Measurements from ENCODE around the gene DLG5.

DLG5 gene

GRCh38 chr10:77823811-77824542, 102.6 kb downstream of the DLG5 start:
- Histone ChIP-seq H3K4me1 (ENCODE audit: control insufficient read depth, insufficient read depth, low read length) (no peaks in the 10 kb centered on the region), H3K9ac (ENCODE audit: low read length) (no peak overlapping the region), H3K9me3 (ENCODE audit: control insufficient read depth, low read length) (no peaks in the 10 kb centered on the region), H3K27me3 (replicated peaks; ENCODE audit: control insufficient read depth, insufficient read depth, low read length) (no peaks in the 10 kb centered on the region), H3K36me3 (ENCODE audit: control insufficient read depth, insufficient read depth, low read length, severe bottlenecking) (peaks cover 62% of the 10 kb centered on the region), H3K4me3 (ENCODE audit: low read length) (no peak overlapping the region)
- no peak for DNase-seq (ENCODE audit: low read depth)

GRCh38 chr10:77821551-77821950, 105.0 kb downstream of the DLG5 start:
- Histone ChIP-seq H3K9ac (ENCODE audit: low read length) (no peak overlapping the region), H3K36me3 (ENCODE audit: control insufficient read depth, insufficient read depth, low read length, severe bottlenecking) (peaks cover 70% of the 10 kb centered on the region), H3K4me1 (ENCODE audit: control insufficient read depth, insufficient read depth, low read length) (no peaks in the 10 kb centered on the region), H3K27me3 (replicated peaks; ENCODE audit: control insufficient read depth, insufficient read depth, low read length) (no peaks in the 10 kb centered on the region), H3K4me3 (ENCODE audit: low read length) (no peak overlapping the region), H3K9me3 (ENCODE audit: control insufficient read depth, low read length) (no peaks in the 10 kb centered on the region)
- DNase-seq (ENCODE audit: low read depth), result no peak

GRCh38 chr10:77821036-77821435, 105.5 kb downstream of the DLG5 start:
- DNase-seq (ENCODE audit: low read depth), result no peak
- Histone ChIP-seq H3K9me3 (ENCODE audit: control insufficient read depth, low read length) (no peaks in the 10 kb centered on the region), H3K36me3 (ENCODE audit: control insufficient read depth, insufficient read depth, low read length, severe bottlenecking) (peaks cover 76% of the 10 kb centered on the region), H3K4me1 (ENCODE audit: control insufficient read depth, insufficient read depth, low read length) (no peaks in the 10 kb centered on the region), H3K9ac (ENCODE audit: low read length) (no peak overlapping the region), H3K27me3 (replicated peaks; ENCODE audit: control insufficient read depth, insufficient read depth, low read length) (no peaks in the 10 kb centered on the region), H3K4me3 (ENCODE audit: low read length) (no peak overlapping the region)

- H3K36me3 ChIP-seq (ENCODE audit: control insufficient read depth, insufficient read depth, low read length, severe bottlenecking), result peaks cover 82% of the 10 kb centered on the region
- no peak overlapping the region for H3K9ac ChIP-seq (ENCODE audit: low read length)
- H3K4me1 ChIP-seq (ENCODE audit: control insufficient read depth, insufficient read depth, low read length), result no peaks in the 10 kb centered on the region
- no peak overlapping the region for H3K4me3 ChIP-seq (ENCODE audit: low read length)
- no peak for DNase-seq (ENCODE audit: low read depth)
- no peaks in the 10 kb centered on the region for H3K27me3 ChIP-seq (replicated peaks; ENCODE audit: control insufficient read depth, insufficient read depth, low read length)
- no peaks in the 10 kb centered on the region for H3K9me3 ChIP-seq (ENCODE audit: control insufficient read depth, low read length)
Measured at GRCh38 chr10:77820349-77820748, 106.2 kb downstream of the DLG5 start.

GRCh38 chr10:77819210-77820112, 107.1 kb downstream of the DLG5 start:
- peaks cover 80% of the 10 kb centered on the region for H3K36me3 ChIP-seq (ENCODE audit: control insufficient read depth, insufficient read depth, low read length, severe bottlenecking)
- no peak for DNase-seq (ENCODE audit: low read depth)

GRCh38 chr10:77818378-77818777, 108.2 kb downstream of the DLG5 start:
- Histone ChIP-seq H3K9me3 (ENCODE audit: control insufficient read depth, low read length) (no peaks in the 10 kb centered on the region), H3K36me3 (ENCODE audit: control insufficient read depth, insufficient read depth, low read length, severe bottlenecking) (peaks cover 72% of the 10 kb centered on the region), H3K4me3 (ENCODE audit: low read length) (no peak overlapping the region), H3K4me1 (ENCODE audit: control insufficient read depth, insufficient read depth, low read length) (no peaks in the 10 kb centered on the region), H3K27me3 (replicated peaks; ENCODE audit: control insufficient read depth, insufficient read depth, low read length) (no peaks in the 10 kb centered on the region), H3K9ac (ENCODE audit: low read length) (no peak overlapping the region)
- DNase-seq (ENCODE audit: low read depth), result no peak

More at GRCh38 chr10:77819210-77820112, 107.1 kb downstream of the DLG5 start:
- no peak overlapping the region for H3K9ac ChIP-seq (ENCODE audit: low read length)
- no peaks in the 10 kb centered on the region for H3K4me1 ChIP-seq (ENCODE audit: control insufficient read depth, insufficient read depth, low read length)
- no peak overlapping the region for H3K4me3 ChIP-seq (ENCODE audit: low read length)
- H3K27me3 ChIP-seq (replicated peaks; ENCODE audit: control insufficient read depth, insufficient read depth, low read length), result no peaks in the 10 kb centered on the region
- H3K9me3 ChIP-seq (ENCODE audit: control insufficient read depth, low read length), result no peaks in the 10 kb centered on the region

GRCh38 chr10:77817541-77817940, 109.0 kb downstream of the DLG5 start:
- Histone ChIP-seq H3K4me1 (ENCODE audit: control insufficient read depth, insufficient read depth, low read length) (no peaks in the 10 kb centered on the region), H3K9me3 (ENCODE audit: control insufficient read depth, low read length) (no peaks in the 10 kb centered on the region), H3K36me3 (ENCODE audit: control insufficient read depth, insufficient read depth, low read length, severe bottlenecking) (peaks cover 78% of the 10 kb centered on the region), H3K27me3 (replicated peaks; ENCODE audit: control insufficient read depth, insufficient read depth, low read length) (no peaks in the 10 kb centered on the region), H3K4me3 (ENCODE audit: low read length) (no peak overlapping the region), H3K9ac (ENCODE audit: low read length) (no peak overlapping the region)
- DNase-seq (ENCODE audit: low read depth), result no peak

- Histone ChIP-seq H3K9ac (ENCODE audit: low read length) (no peak overlapping the region), H3K9me3 (ENCODE audit: control insufficient read depth, low read length) (no peaks in the 10 kb centered on the region), H3K27me3 (replicated peaks; ENCODE audit: control insufficient read depth, insufficient read depth, low read length) (no peaks in the 10 kb centered on the region), H3K36me3 (ENCODE audit: control insufficient read depth, insufficient read depth, low read length, severe bottlenecking) (peaks cover 81% of the 10 kb centered on the region), H3K4me1 (ENCODE audit: control insufficient read depth, insufficient read depth, low read length) (no peaks in the 10 kb centered on the region), H3K4me3 (ENCODE audit: low read length) (no peak overlapping the region)
- no peak for DNase-seq (ENCODE audit: low read depth)
Measured at GRCh38 chr10:77816311-77816710, 110.2 kb downstream of the DLG5 start.

- Histone ChIP-seq H3K4me1 (ENCODE audit: control insufficient read depth, insufficient read depth, low read length) (no peaks in the 10 kb centered on the region), H3K36me3 (ENCODE audit: control insufficient read depth, insufficient read depth, low read length, severe bottlenecking) (peaks cover 79% of the 10 kb centered on the region), H3K4me3 (ENCODE audit: low read length) (no peak overlapping the region), H3K9ac (ENCODE audit: low read length) (no peak overlapping the region), H3K27me3 (replicated peaks; ENCODE audit: control insufficient read depth, insufficient read depth, low read length) (no peaks in the 10 kb centered on the region), H3K9me3 (ENCODE audit: control insufficient read depth, low read length) (no peaks in the 10 kb centered on the region)
- DNase-seq (ENCODE audit: low read depth), result no peak
Measured at GRCh38 chr10:77812741-77813140, 113.8 kb downstream of the DLG5 start.

- H3K36me3 ChIP-seq (ENCODE audit: control insufficient read depth, insufficient read depth, low read length, severe bottlenecking), result peaks cover 79% of the 10 kb centered on the region
- H3K27me3 ChIP-seq (replicated peaks; ENCODE audit: control insufficient read depth, insufficient read depth, low read length), result no peaks in the 10 kb centered on the region
- no peaks in the 10 kb centered on the region for H3K9me3 ChIP-seq (ENCODE audit: control insufficient read depth, low read length)
- no peak overlapping the region for H3K9ac ChIP-seq (ENCODE audit: low read length)
- no peaks in the 10 kb centered on the region for H3K4me1 ChIP-seq (ENCODE audit: control insufficient read depth, insufficient read depth, low read length)
- no peak overlapping the region for H3K4me3 ChIP-seq (ENCODE audit: low read length)
- DNase-seq (ENCODE audit: low read depth), result no peak
Measured at GRCh38 chr10:77811831-77812430, 114.6 kb downstream of the DLG5 start.

Measured in adipocyte (in vitro differentiated cells).